Pancreas (tissue), 10 donors: ENCODE results near the gene AFDN. TPM values are rescaled to one million over a fixed set of nuclear protein-coding genes. Genes with fewer than 3 reads are reported as not detected.

Source experiments
- ATAC-seq, 4 donors: fragments of 200-7000 bp; cut with Tn5 transposase; one replicate each; pipeline versions ENCODE4 v1.8.0 to v1.9.1; 2020; ENCODE audit warnings: mild to moderate bottlenecking in 4 of 4, moderate library complexity in 4 of 4
- DNase-seq, 6 donors: peaks; one replicate each; pipeline ENCODE4 v3.0.0-alpha.2; 2020
- FAIRE-seq: peaks from 2 replicates; lab custom pipeline; 2012; peaks lifted over from hg19 to GRCh38; lab: Jason Lieb, UNC
- H3K27ac ChIP-seq, 4 donors: fragments of 200-600 bp; sonication (generic); 1 replicate in 3 of 4; 2 replicates in 1 of 4; pipeline versions ENCODE4 v1.5.0 to v1.8.0; 2020
- H3K27me3 ChIP-seq, 4 donors: fragments of 200-600 bp; one replicate each; pipeline ENCODE4 v1.8.0; 2021
- H3K36me3 ChIP-seq, 3 donors: fragments of 200-600 bp; sonication (generic) in 1 of 3; one replicate each; pipeline versions ENCODE4 v1.5.0 to v1.8.0; 2020 to 2021
- H3K4me1 ChIP-seq, 3 donors: fragments of 200-600 bp; one replicate each; pipeline ENCODE4 v1.8.0; 2021
- H3K4me3 ChIP-seq, 4 donors: fragments of 200-600 bp; sonication (generic) in 2 of 4; one replicate each; pipeline versions ENCODE4 v1.5.0 to v1.8.0; 2020 to 2021
- H3K9me3 ChIP-seq, 4 donors: fragments of 200-600 bp; one replicate each; pipeline ENCODE4 v1.8.0; 2021
- CTCF ChIP-seq, 4 donors: fragments of 200-600 bp; sonication (generic) in 3 of 4; IDR thresholded peaks; one replicate each; pipeline versions ENCODE4 v1.5.0 to v1.8.0; 2021; ENCODE audit warnings: antibody characterized with exemption in 4 of 4
- WGBS, 2 donors: extraction: QIAGEN DNeasy Blood & Tissue Kit; methylation state at CpG; one replicate each; pipeline ENCODE4 v1.1.7; 2013; 5-methylcytosine and 5-hydroxymethylcytosine counted together
- intact Hi-C, 3 donors: fragments of 100-400 bp; cut with DNase I; formaldehyde crosslinking; loops; one replicate each; pipeline versions ENCODE4 v1.11.1 to v1.14.2; 2022
- polyA plus RNA-seq, 2 donors: library from polyadenylated mRNA; stranded (reverse); fragments of 200-250 nt; gene quantifications; one replicate each; pipeline ENCODE4 v1.2.3, GENCODE V29; 2013
- total RNA-seq, 6 donors: library from RNA; stranded (reverse); fragmentation: NEBNext Ultra II Directional in 4 of 6; extraction: Animal tissue kit (Norgen Biotek cat#: 25700) in 4 of 6; gene quantifications; one replicate each; pipeline versions ENCODE4 v1.2.1 to v1.2.4, GENCODE V29; 2021 to 2023
- donor health status: healthy with polysubstance abuse.
- donor health status: DM: no; HTN: no; CAD: no; lungs with moderate emphysema.
- donor health status: DM: no; HTN: no; CAD: no.
- donor health status: control.
- donor health status: control.
- donor health status: Bipolar disorder and iron deficiency.
- donor health status: DM: yes; HTN: yes; CAD: no.
- donor health status: DM: no; HTN: no; CAD: no.
- donor health status: DM: no; HTN: no; CAD: no.
- donor health status: DM: yes; HTN: yes; CAD: no.

Gene AFDN
- total and polyA plus RNA-seq, 8 donors = 55.2 to 122 (median 73.3) TPM

DNA sequence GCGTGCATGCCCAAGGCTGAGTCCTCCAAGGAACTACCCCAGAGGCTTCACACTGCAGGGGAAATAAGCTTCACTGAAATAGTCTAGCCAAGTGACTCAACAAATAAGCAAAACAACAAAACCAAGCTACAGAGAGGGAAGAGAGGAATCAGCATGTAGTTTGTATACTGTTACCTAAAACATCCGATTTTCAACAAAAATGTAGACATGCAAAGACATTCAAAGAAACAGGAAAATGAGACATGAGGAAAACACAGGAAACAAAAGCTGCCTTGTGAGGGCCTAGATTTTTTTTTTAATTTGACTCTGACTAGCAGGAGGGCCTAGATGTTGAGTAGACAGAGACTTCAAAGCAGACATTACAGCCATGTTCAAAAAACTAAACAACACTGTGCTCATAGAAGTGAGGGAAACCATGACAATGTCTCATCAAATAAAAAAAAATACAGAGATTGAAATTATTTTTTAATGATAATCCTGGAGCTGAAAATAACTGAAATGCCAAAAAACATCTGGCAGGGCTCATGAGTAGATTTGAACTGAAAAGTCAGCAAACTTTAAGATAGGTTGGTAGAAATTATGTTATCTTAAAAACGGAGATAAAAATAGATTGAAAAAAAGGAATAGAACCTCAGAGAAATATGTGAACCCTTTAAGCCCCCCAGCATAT lies 154.3 kb downstream of the AFDN start:
- FAIRE-seq = no peak
- no peaks in the 10 kb centered on the region for H3K4me1 ChIP-seq

GRCh38 chr6:167981916-167982462 lies 155.3 kb downstream of the AFDN start:
- no peaks in the 10 kb centered on the region for H3K9me3 ChIP-seq
- H3K4me3 ChIP-seq = no peak overlapping the region
- ATAC-seq = no peak
- no peak for FAIRE-seq
- no peak for TF ChIP-seq CTCF (IDR thresholded peaks at IDR 0.05)
- 74 to 82% methylated on average over 7 of the region's 7 CpGs for WGBS, 2 donors
- no peaks in the 10 kb centered on the region for H3K36me3 ChIP-seq
- intact Hi-C loops = no loop called here
- no peak overlapping the region for H3K27ac ChIP-seq
- no peaks in the 10 kb centered on the region for H3K4me1 ChIP-seq
- DNase-seq = no peak
- no peaks in the 10 kb centered on the region for H3K27me3 ChIP-seq

More for the DNA sequence above, 154.3 kb downstream of the AFDN start:
- H3K9me3 ChIP-seq = no peaks in the 10 kb centered on the region
- no peak for TF ChIP-seq CTCF (IDR thresholded peaks at IDR 0.05)
- no peak overlapping the region for H3K27ac ChIP-seq
- ATAC-seq (no peak), DNase-seq (no peak)
- H3K27me3 ChIP-seq = no peaks in the 10 kb centered on the region
- 66 to 69% methylated on average over 3 of the region's 3 CpGs for WGBS, 2 donors
- H3K4me3 ChIP-seq = no peak overlapping the region
- intact Hi-C loops = no loop called here
- no peaks in the 10 kb centered on the region for H3K36me3 ChIP-seq

DNA sequence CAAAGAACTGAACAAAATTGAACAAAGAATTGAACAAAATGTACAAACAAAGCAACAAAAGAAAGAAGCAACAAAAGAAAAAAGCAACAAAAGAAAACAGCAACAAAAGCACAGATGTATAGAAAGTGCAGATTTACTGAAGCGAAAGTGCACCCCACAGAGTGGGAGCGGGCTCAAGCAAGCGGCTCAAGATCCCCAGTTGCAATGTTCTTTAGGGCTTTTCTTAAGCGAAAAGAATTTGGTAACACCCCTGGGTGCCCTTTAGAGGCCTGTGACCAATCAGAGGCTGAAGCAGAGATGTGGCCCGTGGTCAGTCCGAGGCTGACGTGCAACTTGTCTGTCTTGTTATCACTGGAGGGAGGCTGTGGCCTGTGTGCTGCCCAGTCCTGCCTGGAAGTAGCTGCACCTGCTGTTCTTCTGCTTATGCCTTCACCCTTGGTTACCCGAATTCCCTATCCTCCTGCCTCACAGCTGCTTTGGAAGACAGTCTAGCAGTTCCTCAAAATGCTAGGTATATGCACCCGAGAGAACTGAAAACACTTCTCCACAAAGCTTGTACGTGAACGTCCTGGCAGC lies 157.5 kb downstream of the AFDN start:
- 90 to 92% methylated on average over 11 of the region's 11 CpGs for WGBS, 2 donors
- no peak overlapping the region for H3K27ac ChIP-seq
- H3K4me3 ChIP-seq = no peak overlapping the region
- H3K27me3 ChIP-seq = no peaks in the 10 kb centered on the region
- no peak for TF ChIP-seq CTCF (IDR thresholded peaks at IDR 0.05)
- H3K36me3 ChIP-seq = no peaks in the 10 kb centered on the region
- no peak for ATAC-seq
- no peaks in the 10 kb centered on the region for H3K4me1 ChIP-seq
- H3K9me3 ChIP-seq = no peaks in the 10 kb centered on the region
- intact Hi-C loops = no loop called here
- no peak for FAIRE-seq
- DNase-seq = no peak

- Histone ChIP-seq H3K36me3 (no peaks in the 10 kb centered on the region), H3K27ac (no peak overlapping the region), H3K9me3 (no peaks in the 10 kb centered on the region), H3K4me3 (no peak overlapping the region), H3K27me3 (no peaks in the 10 kb centered on the region), H3K4me1 (no peaks in the 10 kb centered on the region)
- no peak for TF ChIP-seq CTCF (IDR thresholded peaks at IDR 0.05)
- DNase-seq (no peak), ATAC-seq (no peak), FAIRE-seq (no peak)
- intact Hi-C loops = no loop called here
- 86 to 90% methylated on average over 13 of the region's 13 CpGs for WGBS, 2 donors
Observed at GRCh38 chr6:167984876-167985604, 158.3 kb downstream of the AFDN start.
